ENCODE data around the gene EDN1. TPM values are rescaled to one million over a fixed set of nuclear protein-coding genes. Genes with fewer than 3 reads are reported as not detected.

EDN1 gene
- total RNA-seq, 4 donors from 2014 or later, result 5.4 to 29.1 (median 23.0) TPM

- Histone ChIP-seq H3K27me3 (peaks cover 0 to 2% (median 0%) of the 10 kb centered on the region in 4 donors), H3K4me1 (peaks cover 7 to 24% (median 19%) of the 10 kb centered on the region in 4 donors), H3K4me3 (no peak overlapping the region), H3K9me3 (no peaks in the 10 kb centered on the region), H3K36me3 (no peaks in the 10 kb centered on the region), H3K27ac (replicated peaks in 1 of 4) (no peak overlapping the region)
- no peak for DNase-seq (ENCODE audit: extremely low spot score)
- intact Hi-C loops (cut with DNase I), result no loop called here
- TF ChIP-seq, protein P1, sequence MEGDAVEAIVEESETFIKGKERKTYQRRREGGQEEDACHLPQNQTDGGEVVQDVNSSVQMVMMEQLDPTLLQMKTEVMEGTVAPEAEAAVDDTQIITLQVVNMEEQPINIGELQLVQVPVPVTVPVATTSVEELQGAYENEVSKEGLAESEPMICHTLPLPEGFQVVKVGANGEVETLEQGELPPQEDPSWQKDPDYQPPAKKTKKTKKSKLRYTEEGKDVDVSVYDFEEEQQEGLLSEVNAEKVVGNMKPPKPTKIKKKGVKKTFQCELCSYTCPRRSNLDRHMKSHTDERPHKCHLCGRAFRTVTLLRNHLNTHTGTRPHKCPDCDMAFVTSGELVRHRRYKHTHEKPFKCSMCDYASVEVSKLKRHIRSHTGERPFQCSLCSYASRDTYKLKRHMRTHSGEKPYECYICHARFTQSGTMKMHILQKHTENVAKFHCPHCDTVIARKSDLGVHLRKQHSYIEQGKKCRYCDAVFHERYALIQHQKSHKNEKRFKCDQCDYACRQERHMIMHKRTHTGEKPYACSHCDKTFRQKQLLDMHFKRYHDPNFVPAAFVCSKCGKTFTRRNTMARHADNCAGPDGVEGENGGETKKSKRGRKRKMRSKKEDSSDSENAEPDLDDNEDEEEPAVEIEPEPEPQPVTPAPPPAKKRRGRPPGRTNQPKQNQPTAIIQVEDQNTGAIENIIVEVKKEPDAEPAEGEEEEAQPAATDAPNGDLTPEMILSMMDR (IDR thresholded peaks at IDR 0.05), result no peak
- no peak for TF ChIP-seq POLR2AphosphoS5 (IDR thresholded peaks at IDR 0.05)
- no peak for TF ChIP-seq POLR2A (IDR thresholded peaks at IDR 0.05; ENCODE audit: low read depth)
- no peak for TF ChIP-seq EP300 (IDR thresholded peaks at IDR 0.05)
- WGBS, result 77% methylated on average over 4 of the region's 4 CpGs
These were observed 3.6 kb upstream of the EDN1 start for GRCh38 chr6:12286373-12287110.

DNA sequence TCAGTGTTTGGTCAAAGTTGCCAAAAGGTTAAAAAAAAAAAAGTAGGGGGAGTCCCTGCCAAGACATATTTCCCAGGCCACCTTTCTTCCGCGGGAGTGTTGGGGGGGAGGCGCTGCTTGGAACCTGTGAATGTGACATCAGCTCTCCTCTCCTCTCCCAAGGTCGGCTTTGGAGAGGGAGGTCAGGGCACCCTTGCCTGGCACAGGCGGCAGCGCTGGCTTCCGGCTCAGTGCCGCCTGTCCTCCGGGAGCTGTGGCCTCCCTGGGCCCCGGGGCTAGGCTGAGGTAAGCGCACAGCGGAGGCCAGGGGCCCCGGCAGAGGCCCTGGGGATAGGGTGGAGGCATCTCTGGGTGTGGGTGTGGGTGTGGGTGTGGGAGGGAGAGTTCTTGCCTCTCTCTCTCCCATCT lies 1.9 kb upstream of the EDN1 start:
- intact Hi-C loops (cut with DNase I), result loop anchor here (2.0 kb wide), 1 partner anchor 317 kb away; no protein-coding TSS in a partner anchor
- Histone ChIP-seq H3K36me3 (no peaks in the 10 kb centered on the region), H3K27ac (replicated peaks in 1 of 4) (no peak overlapping the region), H3K27me3 (peaks cover 0 to 16% (median 0%) of the 10 kb centered on the region in 4 donors), H3K4me1 (peaks cover 7 to 25% (median 25%) of the 10 kb centered on the region in 4 donors), H3K4me3 (no peak overlapping the region), H3K9me3 (no peaks in the 10 kb centered on the region)
- DNase-seq (ENCODE audit: extremely low spot score), result no peak
- TF ChIP-seq POLR2AphosphoS5 (IDR thresholded peaks at IDR 0.05) (no peak), EP300 (IDR thresholded peaks at IDR 0.05) (no peak), POLR2A (IDR thresholded peaks at IDR 0.05; ENCODE audit: low read depth) (no peak)
- TF ChIP-seq, protein P1 (IDR thresholded peaks at IDR 0.05), result no peak
- WGBS, result 89% methylated on average over 4 of the region's 13 CpGs

GRCh38 chr6:12288914-12289313 lies 1.2 kb upstream of the EDN1 start:
- intact Hi-C loops (cut with DNase I), result loop anchor here (2.0 kb wide), 1 partner anchor 316 kb away; no protein-coding TSS in a partner anchor
- Histone ChIP-seq H3K36me3 (no peaks in the 10 kb centered on the region), H3K4me3 (peak overlapping the region in 3 of 4 donors; percentile 50 to 66 (median 57)), H3K4me1 (peaks cover 7 to 25% (median 25%) of the 10 kb centered on the region in 4 donors), H3K27ac (replicated peaks in 1 of 4) (peak overlapping the region in 1 of 4 donors; percentile 68), H3K9me3 (no peaks in the 10 kb centered on the region), H3K27me3 (peaks cover 0 to 22% (median 0%) of the 10 kb centered on the region in 4 donors)
- TF ChIP-seq, protein P1 (IDR thresholded peaks at IDR 0.05), result no peak
- no peak for DNase-seq (ENCODE audit: extremely low spot score)
- WGBS, result 79% methylated on average over 3 of the region's 3 CpGs

GRCh38 chr6:12289365-12289919 lies 719 bp upstream of the EDN1 start:
- Histone ChIP-seq H3K9me3 (no peaks in the 10 kb centered on the region), H3K4me3 (peak overlapping the region; percentile 50 to 66 (median 56)), H3K36me3 (no peaks in the 10 kb centered on the region), H3K27me3 (peaks cover 0 to 22% (median 0%) of the 10 kb centered on the region in 4 donors), H3K27ac (replicated peaks in 1 of 4) (peak overlapping the region; percentile 53 to 74 (median 66)), H3K4me1 (peaks cover 7 to 25% (median 25%) of the 10 kb centered on the region in 4 donors)
- no peak for TF ChIP-seq POLR2AphosphoS5 (IDR thresholded peaks at IDR 0.05)
- TF ChIP-seq, protein P1 (IDR thresholded peaks at IDR 0.05), result peak; percentile 72 to 80 (median 72)
- TF ChIP-seq EP300 (IDR thresholded peaks at IDR 0.05), result no peak
- TF ChIP-seq POLR2A (IDR thresholded peaks at IDR 0.05; ENCODE audit: low read depth), result no peak
- 4% methylated on average over 13 of the region's 13 CpGs for WGBS
- intact Hi-C loops (cut with DNase I), result loop anchor here (2.0 kb wide), 1 partner anchor 315 kb away; no protein-coding TSS in a partner anchor
- DNase-seq (ENCODE audit: extremely low spot score), result no peak

Data from esophagus muscularis mucosa (tissue), 4 donors.